ENCODE measurements around the gene GATA2. TPM values are rescaled to one million over a fixed set of nuclear protein-coding genes. Genes with fewer than 3 reads are reported as not detected.
A peak's percentile ranks its signal among the peaks of the same experiment; 100 is the strongest.

Gene GATA2
- total RNA-seq (not detected), polyA plus RNA-seq (not detected)

DNA sequence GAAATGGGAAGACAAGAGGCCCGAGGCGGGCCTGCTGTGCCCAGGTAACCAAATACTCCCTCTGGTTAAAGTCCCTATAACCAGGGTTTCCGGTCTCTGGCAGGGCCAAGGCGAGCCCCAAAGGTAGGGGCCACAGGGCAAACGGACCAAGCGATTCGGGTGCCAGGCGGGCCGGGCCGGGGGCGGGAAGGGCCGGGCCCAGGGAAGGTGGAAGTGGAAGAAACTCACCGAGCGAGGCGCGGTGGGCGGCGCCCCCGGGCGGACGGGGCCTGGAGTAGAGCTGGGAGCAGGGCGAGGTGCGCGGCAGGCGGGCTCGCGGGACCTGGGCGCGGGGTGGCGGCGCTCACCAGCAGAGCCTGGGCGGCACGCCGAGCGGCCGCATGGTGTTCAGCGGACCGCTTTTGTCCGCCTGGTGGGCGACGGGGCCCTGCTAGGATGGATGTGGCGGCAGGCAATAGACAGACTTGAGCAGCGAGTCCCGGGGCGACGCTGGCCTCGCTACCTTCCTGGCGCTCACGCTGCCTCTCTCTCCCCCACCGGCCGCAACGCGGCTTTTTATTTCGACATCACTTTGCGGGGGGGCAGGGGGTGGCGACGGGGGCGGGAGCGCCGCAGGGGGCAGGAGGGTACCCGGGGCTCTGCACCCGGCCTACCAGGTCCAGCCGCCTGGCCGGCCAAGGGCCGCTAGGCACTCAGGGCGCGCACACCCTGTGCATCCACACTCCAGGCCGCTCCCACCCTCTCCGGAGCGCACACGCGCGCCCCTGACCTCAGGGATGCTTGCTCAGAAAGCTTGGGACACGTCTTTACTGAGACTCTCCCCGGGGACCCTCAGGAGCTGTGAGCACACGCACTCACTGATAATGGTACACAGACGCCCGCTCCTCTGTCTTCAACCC lies at the start of gene GATA2:
Gene GATA2 (minus strand): TSS at position 531 of the 899 bp plus-strand sequence. CDS start 6,170 bp downstream, outside the sequence.
- Histone ChIP-seq H3K4me1 (ENCODE audit: insufficient read depth, low read length) (peaks cover 34% of the 10 kb centered on the region), H3K4me3 (ENCODE audit: low read length) (no peak within 1 kb of the TSS), H3K36me3 (ENCODE audit: insufficient read depth, low read length) (no peaks in the 10 kb centered on the region), H3K27me3 (ENCODE audit: insufficient read depth, low read length, poor library complexity, severe bottlenecking) (peaks cover 56% of the 10 kb centered on the region), H3K9me3 (ENCODE audit: low read length) (no peaks in the 10 kb centered on the region), H3K27ac (ENCODE audit: low read depth, low read length) (peak within 1 kb of the TSS; percentile 76)
- no peaks in the 10 kb centered on the region for H3K36me3 Mint-ChIP-seq
- H3K27me3 Mint-ChIP-seq, result peaks cover 63 to 68% of the 10 kb centered on the region in 2 donors
- H3K4me3 Mint-ChIP-seq, result peak within 1 kb of the TSS; percentile 1 to 78 (median 45)
- DNase-seq, result peak in 2 of 5 donors; percentile 28 to 49
- POLR2A ChIA-PET, result no interaction called here
- peaks cover 10 to 53% (median 23%) of the 10 kb centered on the region in 3 donors for H3K4me1 Mint-ChIP-seq
- CTCF ChIA-PET, result interaction anchor here (1.2 kb wide), 1 partner anchor 10 kb away, joined by 4 read pairs; no protein-coding TSS in a partner anchor
- peak within 1 kb of the TSS in 1 of 8 donors; percentile 67 for H3K27ac Mint-ChIP-seq
- no peaks in the 10 kb centered on the region for H3K9me3 Mint-ChIP-seq

- no peak overlapping the region for H3K27ac ChIP-seq (ENCODE audit: low read depth, low read length)
- Mint-ChIP-seq H3K27me3 (peaks cover 39 to 56% of the 10 kb centered on the region in 2 donors), H3K4me1 (no peaks in the 10 kb centered on the region), H3K4me3 (no peak overlapping the region), H3K36me3 (peaks cover 0 to 14% (median 0%) of the 10 kb centered on the region in 3 donors), H3K9me3 (peaks cover 10 to 16% (median 12%) of the 10 kb centered on the region in 5 donors), H3K27ac (no peak overlapping the region)
- no peak overlapping the region for H3K4me3 ChIP-seq (ENCODE audit: low read length)
- ChIA-PET POLR2A (no interaction called here), CTCF (no interaction called here)
- no peaks in the 10 kb centered on the region for H3K36me3 ChIP-seq (ENCODE audit: insufficient read depth, low read length)
- no peaks in the 10 kb centered on the region for H3K27me3 ChIP-seq (ENCODE audit: insufficient read depth, low read length, poor library complexity, severe bottlenecking)
- H3K9me3 ChIP-seq (ENCODE audit: low read length), result no peaks in the 10 kb centered on the region
- DNase-seq, result no peak
- H3K4me1 ChIP-seq (ENCODE audit: insufficient read depth, low read length), result no peaks in the 10 kb centered on the region
Observed at GRCh38 chr3:128541246-128541645, 48.2 kb upstream of the GATA2 start.

DNA sequence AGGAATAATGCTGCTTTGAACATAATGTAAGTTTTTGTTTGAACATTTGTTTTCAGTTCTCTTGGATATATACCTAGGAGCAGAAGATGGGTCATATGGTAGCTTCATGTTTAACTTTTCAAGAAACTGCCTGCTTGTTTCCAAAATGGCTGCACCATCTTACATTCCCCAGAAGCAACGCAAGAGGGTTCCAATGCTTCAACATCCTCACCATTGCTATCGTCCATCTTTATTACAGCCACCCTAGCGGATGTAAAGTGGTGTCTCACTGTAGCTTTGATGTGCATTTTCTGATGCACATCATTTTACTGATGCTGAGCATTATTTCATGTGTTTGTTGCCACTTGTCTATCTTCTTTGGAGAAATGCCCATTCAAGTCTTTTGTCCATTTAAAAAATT lies 46.4 kb upstream of the GATA2 start:
- Mint-ChIP-seq H3K36me3 (peaks cover 0 to 14% (median 0%) of the 10 kb centered on the region in 3 donors), H3K4me3 (no peak overlapping the region), H3K27me3 (peaks cover 48 to 74% of the 10 kb centered on the region in 2 donors), H3K4me1 (no peaks in the 10 kb centered on the region), H3K9me3 (peaks cover 10 to 15% (median 12%) of the 10 kb centered on the region in 5 donors), H3K27ac (no peak overlapping the region)
- Histone ChIP-seq H3K9me3 (ENCODE audit: low read length) (no peaks in the 10 kb centered on the region), H3K27me3 (ENCODE audit: insufficient read depth, low read length, poor library complexity, severe bottlenecking) (peaks cover 7% of the 10 kb centered on the region), H3K4me3 (ENCODE audit: low read length) (no peak overlapping the region), H3K4me1 (ENCODE audit: insufficient read depth, low read length) (no peaks in the 10 kb centered on the region), H3K36me3 (ENCODE audit: insufficient read depth, low read length) (no peaks in the 10 kb centered on the region), H3K27ac (ENCODE audit: low read depth, low read length) (no peak overlapping the region)
- POLR2A ChIA-PET, result no interaction called here
- CTCF ChIA-PET, result no interaction called here
- DNase-seq, result no peak

DNA sequence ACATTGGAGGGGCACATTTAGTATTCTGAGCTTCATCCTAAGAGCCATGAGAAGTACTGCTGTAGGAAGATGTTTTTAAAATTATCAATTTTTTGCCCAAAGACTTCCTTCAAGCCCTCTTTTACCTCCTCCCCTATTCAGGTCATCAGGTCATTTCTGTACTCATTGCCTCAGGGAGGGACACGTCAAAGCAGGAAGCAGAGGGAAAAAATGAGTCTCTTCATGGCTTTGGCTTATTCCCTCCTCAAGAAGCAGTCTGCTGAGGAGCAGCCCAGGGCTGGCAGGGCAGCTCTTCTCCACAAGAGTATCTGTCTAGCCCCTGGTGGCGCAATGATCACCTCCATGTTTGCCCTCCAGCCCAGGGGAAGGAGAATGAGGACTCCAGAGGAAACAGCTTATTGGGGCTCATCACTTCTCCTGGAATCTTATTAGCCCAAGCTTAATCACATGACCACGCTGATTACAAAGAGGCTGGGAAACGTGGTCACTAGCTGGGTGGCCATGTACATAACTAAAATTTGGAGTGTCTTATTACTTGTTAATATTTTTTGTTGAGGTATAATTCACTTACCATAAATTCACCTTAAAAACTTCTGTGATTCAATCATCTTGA lies 44.2 kb upstream of the GATA2 start:
- DNase-seq, result no peak
- H3K27ac ChIP-seq (ENCODE audit: low read depth, low read length), result no peak overlapping the region
- Mint-ChIP-seq H3K4me1 (no peaks in the 10 kb centered on the region), H3K27ac (no peak overlapping the region), H3K9me3 (peaks cover 0 to 2% (median 0%) of the 10 kb centered on the region in 5 donors), H3K4me3 (no peak overlapping the region), H3K36me3 (peaks cover 0 to 4% (median 0%) of the 10 kb centered on the region in 3 donors), H3K27me3 (peaks cover 49 to 80% of the 10 kb centered on the region in 2 donors)
- peaks cover 7% of the 10 kb centered on the region for H3K27me3 ChIP-seq (ENCODE audit: insufficient read depth, low read length, poor library complexity, severe bottlenecking)
- no peaks in the 10 kb centered on the region for H3K9me3 ChIP-seq (ENCODE audit: low read length)
- ChIA-PET CTCF (no interaction called here), POLR2A (no interaction called here)
- no peaks in the 10 kb centered on the region for H3K4me1 ChIP-seq (ENCODE audit: insufficient read depth, low read length)
- no peaks in the 10 kb centered on the region for H3K36me3 ChIP-seq (ENCODE audit: insufficient read depth, low read length)
- no peak overlapping the region for H3K4me3 ChIP-seq (ENCODE audit: low read length)

- Histone ChIP-seq H3K4me1 (ENCODE audit: insufficient read depth, low read length) (no peaks in the 10 kb centered on the region), H3K27me3 (ENCODE audit: insufficient read depth, low read length, poor library complexity, severe bottlenecking) (peaks cover 7% of the 10 kb centered on the region), H3K4me3 (ENCODE audit: low read length) (no peak overlapping the region), H3K9me3 (ENCODE audit: low read length) (no peaks in the 10 kb centered on the region), H3K36me3 (ENCODE audit: insufficient read depth, low read length) (no peaks in the 10 kb centered on the region), H3K27ac (ENCODE audit: low read depth, low read length) (peak overlapping the region; percentile 27)
- no peaks in the 10 kb centered on the region for H3K4me1 Mint-ChIP-seq
- H3K36me3 Mint-ChIP-seq, result peaks cover 0 to 2% (median 0%) of the 10 kb centered on the region in 3 donors
- no peak overlapping the region for H3K27ac Mint-ChIP-seq
- no peaks in the 10 kb centered on the region for H3K9me3 Mint-ChIP-seq
- ChIA-PET CTCF (no interaction called here), POLR2A (no interaction called here)
- DNase-seq, result no peak
- peaks cover 33 to 67% of the 10 kb centered on the region in 2 donors for H3K27me3 Mint-ChIP-seq
- H3K4me3 Mint-ChIP-seq, result no peak overlapping the region
Observed at GRCh38 chr3:128532012-128532983, 39.3 kb upstream of the GATA2 start.

GRCh38 chr3:128524374-128525299 lies 31.6 kb upstream of the GATA2 start:
- H3K36me3 ChIP-seq (ENCODE audit: insufficient read depth, low read length), result no peaks in the 10 kb centered on the region
- peaks cover 17 to 41% of the 10 kb centered on the region in 2 donors for H3K27me3 Mint-ChIP-seq
- POLR2A ChIA-PET, result no interaction called here

DNA sequence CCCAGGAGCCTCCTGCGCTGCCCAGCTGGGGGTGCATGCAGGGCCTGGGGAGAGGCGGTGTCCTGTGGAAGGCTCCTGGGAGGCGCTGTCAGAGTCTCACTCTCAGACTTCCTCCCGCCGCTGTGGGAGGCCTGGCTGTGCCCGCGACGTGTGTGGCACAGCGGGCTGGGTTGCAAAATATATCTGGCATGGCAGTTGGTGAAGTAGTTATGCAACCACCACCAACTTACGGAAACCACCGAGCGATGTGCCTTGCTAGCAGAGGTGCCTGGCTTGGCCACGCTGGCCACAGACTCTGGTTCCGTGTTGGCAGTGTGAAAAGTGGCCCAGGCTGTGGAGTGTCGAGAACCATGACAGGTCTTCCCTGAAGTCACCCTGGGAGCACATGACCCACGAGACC lies 30.6 kb upstream of the GATA2 start:
- no peaks in the 10 kb centered on the region for H3K4me1 ChIP-seq (ENCODE audit: insufficient read depth, low read length)
- Mint-ChIP-seq H3K36me3 (no peaks in the 10 kb centered on the region), H3K27ac (no peak overlapping the region), H3K4me3 (no peak overlapping the region), H3K27me3 (peaks cover 18 to 44% of the 10 kb centered on the region in 2 donors), H3K9me3 (no peaks in the 10 kb centered on the region), H3K4me1 (no peaks in the 10 kb centered on the region)
- no peak overlapping the region for H3K27ac ChIP-seq (ENCODE audit: low read depth, low read length)
- CTCF ChIA-PET, result no interaction called here
- no peaks in the 10 kb centered on the region for H3K36me3 ChIP-seq (ENCODE audit: insufficient read depth, low read length)
- no peaks in the 10 kb centered on the region for H3K9me3 ChIP-seq (ENCODE audit: low read length)
- DNase-seq, result no peak
- POLR2A ChIA-PET, result no interaction called here
- peaks cover 9% of the 10 kb centered on the region for H3K27me3 ChIP-seq (ENCODE audit: insufficient read depth, low read length, poor library complexity, severe bottlenecking)
- H3K4me3 ChIP-seq (ENCODE audit: low read length), result no peak overlapping the region

More at GRCh38 chr3:128524374-128525299, 31.6 kb upstream of the GATA2 start:
- Mint-ChIP-seq H3K4me1 (no peaks in the 10 kb centered on the region), H3K27ac (no peak overlapping the region), H3K4me3 (no peak overlapping the region), H3K9me3 (no peaks in the 10 kb centered on the region), H3K36me3 (no peaks in the 10 kb centered on the region)
- CTCF ChIA-PET, result no interaction called here
- DNase-seq, result no peak
- Histone ChIP-seq H3K27ac (ENCODE audit: low read depth, low read length) (no peak overlapping the region), H3K9me3 (ENCODE audit: low read length) (no peaks in the 10 kb centered on the region), H3K4me3 (ENCODE audit: low read length) (no peak overlapping the region), H3K4me1 (ENCODE audit: insufficient read depth, low read length) (no peaks in the 10 kb centered on the region), H3K27me3 (ENCODE audit: insufficient read depth, low read length, poor library complexity, severe bottlenecking) (peaks cover 9% of the 10 kb centered on the region)

All from CD8-positive, alpha-beta memory T cell (primary cell).